B cell (primary cell): ENCODE results near the gene ZNF594.
"Not testable (repeated sequence)": the region's sequence is repeated elsewhere in the genome, so short reads cannot be mapped to it uniquely, and the experiment has no call there.

Experiments
- EZH2 ChIP-seq: IDR thresholded peaks from 2 replicates; pipeline ENCODE4 v1.6.1; 2012; ENCODE audit warnings: borderline replicate concordance, low read depth, mild to moderate bottlenecking, moderate library complexity, low read length; ENCODE audit not compliant: insufficient read depth, poor library complexity, severe bottlenecking
- TF ChIP-seq, protein P1 (sequence below): fragments of 200-600 bp; IDR thresholded peaks from one replicate; pipeline ENCODE4 v1.8.0; 2022; ENCODE audit warnings: antibody characterized with exemption, mild to moderate bottlenecking

DNA sequence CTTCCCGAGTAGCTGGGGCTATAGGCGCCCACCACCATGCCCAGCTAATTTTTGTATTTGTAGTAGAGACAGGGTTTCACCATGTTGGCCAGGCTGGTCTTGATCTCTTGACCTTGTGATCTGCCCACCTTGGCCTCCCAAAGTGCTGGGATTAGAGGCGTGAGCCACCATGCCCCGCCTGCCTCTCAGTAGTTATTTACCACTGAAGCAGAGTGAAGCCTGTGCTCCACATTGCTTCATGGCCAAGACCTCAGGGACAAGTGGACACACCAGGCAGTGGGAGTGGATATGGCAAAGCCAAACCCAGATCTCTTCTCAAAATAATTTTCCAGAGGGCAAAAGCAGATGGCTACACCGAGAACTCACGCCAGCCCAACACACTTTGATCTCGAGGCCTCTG is 41.8 kb upstream of the ZNF594 start:
- TF ChIP-seq, protein P1, sequence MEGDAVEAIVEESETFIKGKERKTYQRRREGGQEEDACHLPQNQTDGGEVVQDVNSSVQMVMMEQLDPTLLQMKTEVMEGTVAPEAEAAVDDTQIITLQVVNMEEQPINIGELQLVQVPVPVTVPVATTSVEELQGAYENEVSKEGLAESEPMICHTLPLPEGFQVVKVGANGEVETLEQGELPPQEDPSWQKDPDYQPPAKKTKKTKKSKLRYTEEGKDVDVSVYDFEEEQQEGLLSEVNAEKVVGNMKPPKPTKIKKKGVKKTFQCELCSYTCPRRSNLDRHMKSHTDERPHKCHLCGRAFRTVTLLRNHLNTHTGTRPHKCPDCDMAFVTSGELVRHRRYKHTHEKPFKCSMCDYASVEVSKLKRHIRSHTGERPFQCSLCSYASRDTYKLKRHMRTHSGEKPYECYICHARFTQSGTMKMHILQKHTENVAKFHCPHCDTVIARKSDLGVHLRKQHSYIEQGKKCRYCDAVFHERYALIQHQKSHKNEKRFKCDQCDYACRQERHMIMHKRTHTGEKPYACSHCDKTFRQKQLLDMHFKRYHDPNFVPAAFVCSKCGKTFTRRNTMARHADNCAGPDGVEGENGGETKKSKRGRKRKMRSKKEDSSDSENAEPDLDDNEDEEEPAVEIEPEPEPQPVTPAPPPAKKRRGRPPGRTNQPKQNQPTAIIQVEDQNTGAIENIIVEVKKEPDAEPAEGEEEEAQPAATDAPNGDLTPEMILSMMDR, result not testable (repeated sequence)
- not testable (repeated sequence) for TF ChIP-seq EZH2
